ENCODE measurements around the gene SLC2A9.
"Not testable (repeated sequence)": the region's sequence is repeated elsewhere in the genome, so short reads cannot be mapped to it uniquely, and the experiment has no call there.

The SLC2A9 gene

GRCh38 chr4:9916937-9917336 lies 104.4 kb downstream of the SLC2A9 start:
- no peak for DNase-seq (ENCODE audit: low read depth)
- H3K4me3 ChIP-seq (ENCODE audit: low read depth, low read length) = no peak overlapping the region
- TF ChIP-seq CTCF (IDR thresholded peaks at IDR 0.05; ENCODE audit: low read depth, low read length, missing control alignments) = no peak

- no peak for DNase-seq (ENCODE audit: low read depth)
- TF ChIP-seq CTCF (IDR thresholded peaks at IDR 0.05; ENCODE audit: low read depth, low read length, missing control alignments) = no peak
- H3K4me3 ChIP-seq (ENCODE audit: low read depth, low read length) = no peak overlapping the region
Measured at GRCh38 chr4:9916346-9916745, 105.0 kb downstream of the SLC2A9 start.

- H3K4me3 ChIP-seq (ENCODE audit: low read depth, low read length) = no peak overlapping the region
- TF ChIP-seq CTCF (IDR thresholded peaks at IDR 0.05; ENCODE audit: low read depth, low read length, missing control alignments) = peak; percentile 10
- no peak for DNase-seq (ENCODE audit: low read depth)
Measured at GRCh38 chr4:9913846-9914245, 107.5 kb downstream of the SLC2A9 start.

GRCh38 chr4:9906996-9907395 lies 114.3 kb downstream of the SLC2A9 start:
- no peak for DNase-seq (ENCODE audit: low read depth)
- no peak overlapping the region for H3K4me3 ChIP-seq (ENCODE audit: low read depth, low read length)
- no peak for TF ChIP-seq CTCF (IDR thresholded peaks at IDR 0.05; ENCODE audit: low read depth, low read length, missing control alignments)

GRCh38 chr4:9904976-9905587 lies 116.2 kb downstream of the SLC2A9 start:
- no peak overlapping the region for H3K4me3 ChIP-seq (ENCODE audit: low read depth, low read length)
- no peak for TF ChIP-seq CTCF (IDR thresholded peaks at IDR 0.05; ENCODE audit: low read depth, low read length, missing control alignments)
- no peak for DNase-seq (ENCODE audit: low read depth)

- TF ChIP-seq CTCF (IDR thresholded peaks at IDR 0.05; ENCODE audit: low read depth, low read length, missing control alignments) = no peak
- DNase-seq (ENCODE audit: low read depth) = no peak
Measured at GRCh38 chr4:9903317-9903716, 118.0 kb downstream of the SLC2A9 start.

GRCh38 chr4:9901257-9901656 lies 120.0 kb downstream of the SLC2A9 start:
- DNase-seq (ENCODE audit: low read depth) = no peak
- no peak overlapping the region for H3K4me3 ChIP-seq (ENCODE audit: low read depth, low read length)
- no peak for TF ChIP-seq CTCF (IDR thresholded peaks at IDR 0.05; ENCODE audit: low read depth, low read length, missing control alignments)

More at GRCh38 chr4:9903317-9903716, 118.0 kb downstream of the SLC2A9 start:
- no peak overlapping the region for H3K4me3 ChIP-seq (ENCODE audit: low read depth, low read length)

GRCh38 chr4:9900633-9901032 lies 120.7 kb downstream of the SLC2A9 start:
- H3K4me3 ChIP-seq (ENCODE audit: low read depth, low read length); DNase-seq (ENCODE audit: low read depth): not testable (repeated sequence)

All from GM12864 (cell line).